Cardiac fibroblast (primary cell): ENCODE measurements around the gene GRN.

Experiments used
- DNase-seq, 2 donors: peaks; one replicate each; pipeline versions ENCODE4 v3.0.0 to v3.0.0-alpha.2; 2010; ENCODE audit warnings: low read depth in 2 of 2
- H3K4me3 ChIP-seq, 2 donors: replicated peaks in 1 of 2; 1 replicate in 1 of 2; 2 replicates in 1 of 2; pipeline ENCODE4 v1.5.1; 2011; ENCODE audit warnings: low read depth in 2 of 2, low read length in 2 of 2, mild to moderate bottlenecking in 2 of 2, moderate library complexity in 1 of 2
- CTCF ChIP-seq: IDR thresholded peaks from one replicate; pipeline ENCODE4 v1.5.1; 2011; ENCODE audit warnings: low read depth, mild to moderate bottlenecking, low read length, inconsistent platforms

GRN gene

GRCh38 chr17:44348234-44348987, 3.3 kb downstream of the GRN start:
- H3K4me3 ChIP-seq = no peak overlapping the region
- no peak for TF ChIP-seq CTCF
- DNase-seq = peak in 1 of 2 donors; percentile 50

GRCh38 chr17:44348988-44349364, 3.9 kb downstream of the GRN start:
- H3K4me3 ChIP-seq = no peak overlapping the region
- DNase-seq = no peak
- TF ChIP-seq CTCF = no peak

GRCh38 chr17:44349553-44350070, 4.5 kb downstream of the GRN start:
- no peak for TF ChIP-seq CTCF
- DNase-seq = no peak
- no peak overlapping the region for H3K4me3 ChIP-seq

- peak; percentile 92 for TF ChIP-seq CTCF
- peak; percentile 57 to 60 for DNase-seq
- H3K4me3 ChIP-seq = no peak overlapping the region
Measured at GRCh38 chr17:44350733-44351226, 5.7 kb downstream of the GRN start.

GRCh38 chr17:44351464-44351863, 6.4 kb downstream of the GRN start:
- TF ChIP-seq CTCF = no peak
- no peak for DNase-seq
- H3K4me3 ChIP-seq = no peak overlapping the region

- DNase-seq = no peak
- no peak for TF ChIP-seq CTCF
- H3K4me3 ChIP-seq = no peak overlapping the region
Measured at GRCh38 chr17:44351961-44352827, 7.1 kb downstream of the GRN start.
